CD8-positive, alpha-beta memory T cell (primary cell): ENCODE results near the gene TEX261. TPM values are rescaled to one million over a fixed set of nuclear protein-coding genes. Genes with fewer than 3 reads are reported as not detected.

ENCODE experiments used
- CTCF ChIA-PET: fragments of 350-600 bp; sonication (Branson Sonifier 250); formaldehyde crosslinking; loops from one replicate; lab custom pipeline; 2021; ENCODE audit warnings: antibody characterized with exemption; lab: Charles Lee
- POLR2A ChIA-PET: fragments of 350-600 bp; sonication (Branson Sonifier 250); formaldehyde crosslinking; loops from one replicate; lab custom pipeline; 2021; ENCODE audit warnings: antibody characterized with exemption; lab: Charles Lee
- DNase-seq, 5 donors: peaks; one replicate each; pipeline versions ENCODE4 v3.0.0 to v3.0.0-alpha.2; 2020 to 2022; ENCODE audit warnings: mixed read lengths in 1 of 5
- H3K27ac ChIP-seq: one replicate; pipeline ENCODE4 v1.7.0; 2013; ENCODE audit warnings: low read depth, mild to moderate bottlenecking, low read length, moderate library complexity
- H3K27me3 ChIP-seq: 2 replicates; pipeline ENCODE4 v1.7.0; 2013; ENCODE audit warnings: low read length, mild to moderate bottlenecking; ENCODE audit not compliant: insufficient read depth, poor library complexity, severe bottlenecking
- H3K36me3 ChIP-seq: 2 replicates; pipeline ENCODE4 v1.7.0; 2013; ENCODE audit warnings: mild to moderate bottlenecking, low read length, moderate library complexity; ENCODE audit not compliant: insufficient read depth
- H3K4me1 ChIP-seq: 2 replicates; pipeline ENCODE4 v1.7.0; 2013; ENCODE audit warnings: mild to moderate bottlenecking, low read length, moderate library complexity; ENCODE audit not compliant: insufficient read depth
- H3K4me3 ChIP-seq: 2 replicates; pipeline ENCODE4 v1.7.0; 2013; ENCODE audit warnings: mild to moderate bottlenecking, low read length
- H3K9me3 ChIP-seq: 2 replicates; pipeline ENCODE4 v1.7.0; 2013; ENCODE audit warnings: mild to moderate bottlenecking, low read length
- H3K27ac Mint-ChIP-seq, 8 donors: one replicate each; pipeline ENCODE4 v1.8.0; 2020 to 2021; ENCODE audit warnings: mixed read lengths in 8 of 8, mild to moderate bottlenecking in 6 of 8, inconsistent platforms in 3 of 8, moderate library complexity in 3 of 8
- H3K27me3 Mint-ChIP-seq, 2 donors: one replicate each; pipeline ENCODE4 v1.8.0; 2020 to 2021; ENCODE audit warnings: mixed read lengths in 2 of 2, mild to moderate bottlenecking in 1 of 2, moderate library complexity in 1 of 2
- H3K36me3 Mint-ChIP-seq, 3 donors: one replicate each; pipeline ENCODE4 v1.8.0; 2020 to 2021; ENCODE audit warnings: mixed read lengths in 3 of 3, inconsistent platforms in 1 of 3, mild to moderate bottlenecking in 1 of 3
- H3K4me1 Mint-ChIP-seq, 3 donors: one replicate each; pipeline ENCODE4 v1.8.0; 2020 to 2021; ENCODE audit warnings: mixed read lengths in 3 of 3, inconsistent platforms in 1 of 3, mild to moderate bottlenecking in 1 of 3
- H3K4me3 Mint-ChIP-seq, 7 donors: one replicate each; pipeline ENCODE4 v1.8.0; 2020 to 2021; ENCODE audit warnings: mixed read lengths in 7 of 7, mild to moderate bottlenecking in 6 of 7, moderate library complexity in 4 of 7, inconsistent platforms in 2 of 7
- H3K9me3 Mint-ChIP-seq, 5 donors: one replicate each; pipeline ENCODE4 v1.8.0; 2020 to 2022; ENCODE audit warnings: mixed read lengths in 5 of 5, mild to moderate bottlenecking in 3 of 5, moderate library complexity in 2 of 5, inconsistent platforms in 1 of 5
- polyA plus RNA-seq: library from polyadenylated mRNA; unstranded; fragments of 300-500 nt; fragmentation: Illumina TruSeq; gene quantifications from one replicate; pipeline ENCODE4 v1.2.3, GENCODE V29; 2021
- total RNA-seq, 2 experiments: library from RNA; stranded (reverse); gene quantifications; one replicate each; pipeline ENCODE4 v1.2.3, GENCODE V29; 2021

TEX261 gene
- total and polyA plus RNA-seq, 3 experiments from 2014 or later: 35.7 to 96.1 (median 95.4) TPM

- no peak for DNase-seq
- no peaks in the 10 kb centered on the region for H3K9me3 Mint-ChIP-seq
- no peak overlapping the region for H3K4me3 Mint-ChIP-seq
- ChIA-PET CTCF (interaction anchor here (0.9 kb wide), 1 partner anchor 50 kb away, joined by 3 read pairs; no protein-coding TSS in a partner anchor), POLR2A (no interaction called here)
- H3K4me1 Mint-ChIP-seq: no peaks in the 10 kb centered on the region
- peaks cover 9 to 27% of the 10 kb centered on the region in 2 donors for H3K27me3 Mint-ChIP-seq
- Histone ChIP-seq H3K4me1 (no peaks in the 10 kb centered on the region), H3K27ac (no peak overlapping the region), H3K9me3 (no peaks in the 10 kb centered on the region), H3K4me3 (no peak overlapping the region), H3K36me3 (no peaks in the 10 kb centered on the region), H3K27me3 (no peaks in the 10 kb centered on the region)
- H3K36me3 Mint-ChIP-seq: no peaks in the 10 kb centered on the region
- H3K27ac Mint-ChIP-seq: no peak overlapping the region
Observed at GRCh38 chr2:70936165-70936978, 58.3 kb downstream of the TEX261 start.

Other genes with a start within 250 kb of the TEX261 start
- gene ADD2, start 226.7 kb downstream of the TEX261 start, total RNA-seq: 1 to 10 TPM in 1 of 2 experiments, under 1 TPM in 1; 0.74 to 1.2 TPM
- gene ADD2, start 226.7 kb downstream of the TEX261 start, polyA plus RNA-seq: 0.18 TPM
- not detected for gene FIGLA, start 204.2 kb downstream of the TEX261 start, total RNA-seq
- not detected for gene FIGLA, start 204.2 kb downstream of the TEX261 start, polyA plus RNA-seq
- gene CLEC4F, start 174.3 kb downstream of the TEX261 start, total RNA-seq: not detected
- gene CLEC4F, start 174.3 kb downstream of the TEX261 start, polyA plus RNA-seq: not detected
- gene CD207, start 159.1 kb downstream of the TEX261 start, total RNA-seq: not detected
- not detected for gene CD207, start 159.1 kb downstream of the TEX261 start, polyA plus RNA-seq
- not detected for gene VAX2, start 94.3 kb downstream of the TEX261 start, total RNA-seq
- not detected for gene VAX2, start 94.3 kb downstream of the TEX261 start, polyA plus RNA-seq
- gene ATP6V1B1, start 59.0 kb downstream of the TEX261 start, total RNA-seq: not detected
- gene ATP6V1B1, start 59.0 kb downstream of the TEX261 start, polyA plus RNA-seq: not detected
- gene ANKRD53, start 16.2 kb downstream of the TEX261 start, total RNA-seq: under 1 TPM in 1 of 2 experiments, not detected in 1; 0.35 TPM
- gene ANKRD53, start 16.2 kb downstream of the TEX261 start, polyA plus RNA-seq: 0.16 TPM
- gene NAGK, start 73.8 kb upstream of the TEX261 start, total RNA-seq: 10 to 100 TPM; 76.3 to 77.2 TPM
- gene NAGK, start 73.8 kb upstream of the TEX261 start, polyA plus RNA-seq: 69.2 TPM
- 10 to 100 TPM; 12.3 to 13.5 TPM for gene MCEE, start 135.4 kb upstream of the TEX261 start, total RNA-seq
- 21.8 TPM for gene MCEE, start 135.4 kb upstream of the TEX261 start, polyA plus RNA-seq
- gene MPHOSPH10, start 135.8 kb upstream of the TEX261 start, total RNA-seq: 10 to 100 TPM; 57.8 to 65.4 TPM
- gene MPHOSPH10, start 135.8 kb upstream of the TEX261 start, polyA plus RNA-seq: 30.6 TPM
- gene PAIP2B, start 232.2 kb upstream of the TEX261 start, total RNA-seq: 1 to 10 TPM; 2.1 to 2.3 TPM
- gene PAIP2B, start 232.2 kb upstream of the TEX261 start, polyA plus RNA-seq: 2.2 TPM